Neuronal stem cell (in vitro differentiated cells): ENCODE results near the gene FHIT.

Experiments used
- DNase-seq: peaks from one replicate; pipeline ENCODE4 v3.0.0-alpha.2; 2013; ENCODE audit warnings: low spot score
- H2AFZ ChIP-seq: one replicate; pipeline ENCODE4 v1.6.1; 2013; ENCODE audit warnings: mild to moderate bottlenecking, low read length, inconsistent platforms
- H2AK5ac ChIP-seq: 2 replicates; pipeline ENCODE4 v1.6.1; 2013; ENCODE audit warnings: low read depth, mild to moderate bottlenecking, inconsistent platforms, low read length, moderate library complexity, mixed read lengths
- H2BK120ac ChIP-seq: 2 replicates; pipeline ENCODE4 v1.6.1; 2013; ENCODE audit warnings: low read depth, mild to moderate bottlenecking, inconsistent platforms, low read length, moderate library complexity, mixed read lengths
- H2BK12ac ChIP-seq: one replicate; pipeline ENCODE4 v1.6.1; 2013; ENCODE audit warnings: low read length, inconsistent platforms
- H2BK15ac ChIP-seq: 2 replicates; pipeline ENCODE4 v1.6.1; 2013; ENCODE audit warnings: mild to moderate bottlenecking, low read length, inconsistent platforms, mixed read lengths
- H2BK5ac ChIP-seq: one replicate; pipeline ENCODE4 v1.6.1; 2013; ENCODE audit warnings: inconsistent platforms, mild to moderate bottlenecking, low read length, moderate library complexity
- H3K14ac ChIP-seq: one replicate; pipeline ENCODE4 v1.6.1; 2013; ENCODE audit warnings: low read length, inconsistent platforms
- H3K18ac ChIP-seq: 2 replicates; pipeline ENCODE4 v1.6.1; 2013; ENCODE audit warnings: low read length, inconsistent platforms
- H3K23ac ChIP-seq: 2 replicates; pipeline ENCODE4 v1.6.1; 2013; ENCODE audit warnings: low read depth, mild to moderate bottlenecking, mixed read lengths, low read length, inconsistent platforms; ENCODE audit not compliant: poor library complexity
- H3K27ac ChIP-seq: replicated peaks from 3 replicates; pipeline ENCODE4 v1.5.1; 2013; ENCODE audit warnings: low read length, inconsistent platforms
- H3K27me3 ChIP-seq, 3 experiments: 2 replicates each; pipeline ENCODE4 v1.6.1; 2013; ENCODE audit warnings: low read length in 3 of 3, mild to moderate bottlenecking in 2 of 3, inconsistent platforms in 1 of 3, low read depth in 1 of 3, mixed read lengths in 1 of 3, moderate library complexity in 1 of 3; ENCODE audit not compliant: control insufficient read depth in 3 of 3, insufficient read depth in 3 of 3
- H3K36me3 ChIP-seq, 2 donors: replicated peaks in 1 of 2; 2 replicates each; pipeline ENCODE4 v1.6.1; 2013; ENCODE audit warnings: low read length in 2 of 2; ENCODE audit not compliant: control insufficient read depth in 2 of 2, insufficient read depth in 2 of 2
- H3K4ac ChIP-seq: 2 replicates; pipeline ENCODE4 v1.6.1; 2013; ENCODE audit warnings: inconsistent platforms, mild to moderate bottlenecking, low read length, moderate library complexity
- H3K4me1 ChIP-seq, 2 donors: 1 replicate in 1 of 2; 2 replicates in 1 of 2; pipeline ENCODE4 v1.6.1; 2013; ENCODE audit warnings: low read length in 2 of 2, low read depth in 1 of 2; ENCODE audit not compliant: control insufficient read depth in 2 of 2, insufficient read depth in 1 of 2
- H3K4me2 ChIP-seq: one replicate; pipeline ENCODE4 v1.6.1; 2013; ENCODE audit warnings: mild to moderate bottlenecking, low read length, inconsistent platforms; ENCODE audit not compliant: insufficient read depth, poor library complexity, severe bottlenecking
- H3K4me3 ChIP-seq, 2 donors: 2 replicates each; pipeline ENCODE4 v1.5.1; 2013; ENCODE audit warnings: low read length in 2 of 2, mild to moderate bottlenecking in 2 of 2, inconsistent platforms in 1 of 2, moderate library complexity in 1 of 2
- H3K79me1 ChIP-seq: one replicate; pipeline ENCODE4 v1.6.1; 2013; ENCODE audit warnings: low read depth, mild to moderate bottlenecking, inconsistent platforms, low read length, moderate library complexity
- H3K9ac ChIP-seq: one replicate; pipeline ENCODE4 v1.6.1; 2013; ENCODE audit warnings: mild to moderate bottlenecking, low read depth, low read length, inconsistent platforms; ENCODE audit not compliant: poor library complexity
- H3K9me3 ChIP-seq, 2 donors: replicated peaks in 1 of 2; 2 replicates each; pipeline versions ENCODE3 to v1.6.1; 2013; ENCODE audit warnings: low read length in 2 of 2, mild to moderate bottlenecking in 2 of 2, inconsistent platforms in 1 of 2, low read depth in 1 of 2, mixed read lengths in 1 of 2, moderate library complexity in 1 of 2; ENCODE audit not compliant: control insufficient read depth in 2 of 2, insufficient read depth in 1 of 2
- H4K8ac ChIP-seq: one replicate; pipeline ENCODE4 v1.6.1; 2013; ENCODE audit warnings: low read depth, mild to moderate bottlenecking, inconsistent platforms, low read length, moderate library complexity
- H4K91ac ChIP-seq: one replicate; pipeline ENCODE4 v1.6.1; 2013; ENCODE audit warnings: low read length, low read depth, mild to moderate bottlenecking, inconsistent platforms; ENCODE audit not compliant: poor library complexity
- WGBS, 2 donors: extraction: QIAGEN DNeasy Blood & Tissue Kit; methylation state at CpG; one replicate each; pipeline ENCODE4 v1.1.7; 2013; ENCODE audit warnings: missing lambda C conversion rate in 2 of 2, mixed read lengths in 1 of 2; ENCODE audit not compliant: insufficient read length in 2 of 2, insufficient replicate concordance in 1 of 2; ENCODE audit errors: extremely low coverage in 2 of 2; 5-methylcytosine and 5-hydroxymethylcytosine counted together

The FHIT gene

GRCh38 chr3:59802045-59802444 lies 1449.2 kb downstream of the FHIT start:
- Histone ChIP-seq H2BK5ac (no peak overlapping the region), H3K4ac (no peak overlapping the region), H3K9ac (no peak overlapping the region), H3K18ac (no peak overlapping the region), H3K79me1 (no peaks in the 10 kb centered on the region), H2BK120ac (no peak overlapping the region), H3K9me3 (no peaks in the 10 kb centered on the region), H3K27me3 (no peaks in the 10 kb centered on the region), H4K91ac (no peak overlapping the region), H4K8ac (no peak overlapping the region), H3K4me3 (no peak overlapping the region), H3K23ac (no peak overlapping the region), H2AFZ (no peak overlapping the region), H3K36me3 (no peaks in the 10 kb centered on the region), H3K14ac (no peak overlapping the region), H2BK15ac (no peak overlapping the region), H3K4me2 (no peak overlapping the region), H3K4me1 (peaks cover 0 to 12% of the 10 kb centered on the region in 2 donors), H2BK12ac (no peak overlapping the region), H2AK5ac (no peak overlapping the region), H3K27ac (no peak overlapping the region)
- no peak for DNase-seq
- WGBS, 2 donors: no CpG with 5 or more reads among the region's 2 CpGs

- H3K27me3 ChIP-seq: no peaks in the 10 kb centered on the region
- H2BK120ac ChIP-seq: no peak overlapping the region
- H4K8ac ChIP-seq: no peak overlapping the region
- H3K18ac ChIP-seq: no peak overlapping the region
- H3K36me3 ChIP-seq: no peaks in the 10 kb centered on the region
- no peak overlapping the region for H4K91ac ChIP-seq
- no peaks in the 10 kb centered on the region for H3K9me3 ChIP-seq
- H2AK5ac ChIP-seq: no peak overlapping the region
- no peak overlapping the region for H3K4me2 ChIP-seq
- no peak overlapping the region for H2BK12ac ChIP-seq
- no peak for DNase-seq
- no peak overlapping the region for H3K4me3 ChIP-seq
- no peak overlapping the region for H3K14ac ChIP-seq
- no peak overlapping the region for H2BK15ac ChIP-seq
- no peak overlapping the region for H2BK5ac ChIP-seq
- no peak overlapping the region for H3K23ac ChIP-seq
- no peaks in the 10 kb centered on the region for H3K79me1 ChIP-seq
- no peak overlapping the region for H3K9ac ChIP-seq
- WGBS, 2 donors: no CpG with 5 or more reads among the region's 2 CpGs
- H3K4ac ChIP-seq: no peak overlapping the region
- no peak overlapping the region for H2AFZ ChIP-seq
- peaks cover 0 to 20% of the 10 kb centered on the region in 2 donors for H3K4me1 ChIP-seq
- H3K27ac ChIP-seq: no peak overlapping the region
Observed at GRCh38 chr3:59800481-59800880, 1450.8 kb downstream of the FHIT start.

GRCh38 chr3:59798372-59799086 lies 1452.7 kb downstream of the FHIT start:
- Histone ChIP-seq H4K8ac (no peak overlapping the region), H3K9me3 (no peaks in the 10 kb centered on the region), H4K91ac (no peak overlapping the region), H3K4me1 (peaks cover 0 to 20% of the 10 kb centered on the region in 2 donors), H2BK120ac (no peak overlapping the region), H2AK5ac (no peak overlapping the region), H3K18ac (no peak overlapping the region), H3K23ac (no peak overlapping the region), H3K36me3 (no peaks in the 10 kb centered on the region), H2BK15ac (no peak overlapping the region), H2BK5ac (no peak overlapping the region), H3K79me1 (no peaks in the 10 kb centered on the region), H3K27me3 (no peaks in the 10 kb centered on the region), H2AFZ (no peak overlapping the region), H2BK12ac (no peak overlapping the region), H3K9ac (no peak overlapping the region), H3K27ac (no peak overlapping the region), H3K4me2 (no peak overlapping the region), H3K14ac (no peak overlapping the region), H3K4me3 (no peak overlapping the region), H3K4ac (no peak overlapping the region)
- DNase-seq: no peak
- no CpG with 5 or more reads among the region's 6 CpGs for WGBS, 2 donors

- no peaks in the 10 kb centered on the region for H3K27me3 ChIP-seq
- WGBS, 2 donors: no CpG with 5 or more reads among the region's 5 CpGs
- H3K18ac ChIP-seq: no peak overlapping the region
- no peak overlapping the region for H3K23ac ChIP-seq
- no peak overlapping the region for H4K91ac ChIP-seq
- H2BK15ac ChIP-seq: no peak overlapping the region
- H3K79me1 ChIP-seq: no peaks in the 10 kb centered on the region
- no peak overlapping the region for H3K4ac ChIP-seq
- H3K14ac ChIP-seq: no peak overlapping the region
- peaks cover 0 to 18% of the 10 kb centered on the region in 2 donors for H3K4me1 ChIP-seq
- H3K9ac ChIP-seq: no peak overlapping the region
- H2AFZ ChIP-seq: no peak overlapping the region
- no peak overlapping the region for H3K27ac ChIP-seq
- no peak overlapping the region for H2BK12ac ChIP-seq
- no peak overlapping the region for H2AK5ac ChIP-seq
- no peaks in the 10 kb centered on the region for H3K9me3 ChIP-seq
- no peaks in the 10 kb centered on the region for H3K36me3 ChIP-seq
- H2BK120ac ChIP-seq: no peak overlapping the region
- no peak overlapping the region for H3K4me2 ChIP-seq
- H4K8ac ChIP-seq: no peak overlapping the region
- H2BK5ac ChIP-seq: no peak overlapping the region
- no peak overlapping the region for H3K4me3 ChIP-seq
- no peak for DNase-seq
Observed at GRCh38 chr3:59797533-59797932, 1453.7 kb downstream of the FHIT start.
